GM12878 (cell line): ENCODE data around the gene IKBKG.
"Not testable (repeated sequence)": the region's sequence is repeated elsewhere in the genome, so short reads cannot be mapped to it uniquely, and the experiment has no call there.

ENCODE experiments used
- CTCF ChIP-seq, 3 experiments: IDR thresholded peaks in 2 of 3; conservative IDR thresholded peaks in 1 of 3; 2 replicates each; pipeline ENCODE4 v1.5.1; 2011; ENCODE audit warnings: low read depth in 3 of 3, low read length in 3 of 3, mild to moderate bottlenecking in 3 of 3, control low read depth in 2 of 3, moderate library complexity in 2 of 3, inconsistent platforms in 1 of 3, mixed read lengths in 1 of 3; ENCODE audit not compliant: control insufficient read depth in 2 of 3, insufficient read depth in 1 of 3; ENCODE audit errors: extremely low read depth in 1 of 3
- DPF2 ChIP-seq: fragments of 450-650 bp; IDR thresholded peaks from 2 replicates; pipeline ENCODE4 v1.6.1; 2017; ENCODE audit warnings: mild to moderate bottlenecking
- GABPA ChIP-seq: IDR thresholded peaks from 2 replicates; pipeline ENCODE4 v1.6.1; 2014; ENCODE audit warnings: antibody characterized with exemption, low read depth, mild to moderate bottlenecking, inconsistent platforms
- HDAC2 ChIP-seq: fragments of 200-600 bp; sonication (generic); IDR thresholded peaks from 2 replicates; pipeline ENCODE4 v1.6.1; 2017
- POLR2A ChIP-seq: IDR thresholded peaks from 2 replicates; pipeline ENCODE4 v1.6.1; 2011; ENCODE audit warnings: low read depth, mild to moderate bottlenecking, low read length
- POLR2AphosphoS5 ChIP-seq: IDR thresholded peaks from 2 replicates; pipeline ENCODE4 v1.6.1; 2011; ENCODE audit warnings: mild to moderate bottlenecking, low read length, inconsistent platforms
- ZNF217 ChIP-seq: fragments of 450-650 bp; IDR thresholded peaks from 2 replicates; pipeline ENCODE4 v1.6.1; 2017; ENCODE audit warnings: antibody characterized with exemption, mild to moderate bottlenecking
- TF ChIP-seq, protein P1 (sequence below): fragments of 450-650 bp; IDR thresholded peaks from 2 replicates; pipeline ENCODE4 v1.6.1; 2016; ENCODE audit warnings: mild to moderate bottlenecking, moderate library complexity, borderline replicate concordance

DNA sequence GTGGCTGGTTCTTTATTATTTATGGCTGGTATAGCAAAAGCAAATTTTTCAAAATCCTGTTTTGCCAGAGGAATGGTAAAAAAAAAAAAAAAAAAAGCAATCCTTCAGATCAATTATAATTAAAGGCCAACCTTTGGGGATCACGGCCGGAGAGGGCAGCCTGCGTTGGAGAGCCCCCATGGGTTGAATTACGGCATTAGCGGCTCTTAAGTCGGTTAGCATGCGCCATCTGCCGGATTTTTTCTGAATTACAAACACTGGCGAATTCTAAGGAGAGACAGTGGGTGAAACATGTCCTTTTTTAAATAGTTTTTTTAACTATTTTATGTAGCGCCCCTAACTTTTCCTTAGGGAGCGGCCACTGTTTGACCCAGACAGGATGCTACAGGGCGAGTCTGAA, 66.2 kb downstream of the IKBKG start:
- TF ChIP-seq POLR2AphosphoS5; DPF2; POLR2A; GABPA; ZNF217; CTCF (IDR thresholded peaks at IDR 0.05 in 2 of 3, conservative IDR thresholded peaks at IDR 0.05 in 1 of 3; ENCODE audit: control insufficient read depth in 2 of 3, extremely low read depth in 1 of 3, insufficient read depth in 1 of 3, low read depth in 3 of 3, low read length in 3 of 3); HDAC2: not testable (repeated sequence)
- TF ChIP-seq, protein P1, sequence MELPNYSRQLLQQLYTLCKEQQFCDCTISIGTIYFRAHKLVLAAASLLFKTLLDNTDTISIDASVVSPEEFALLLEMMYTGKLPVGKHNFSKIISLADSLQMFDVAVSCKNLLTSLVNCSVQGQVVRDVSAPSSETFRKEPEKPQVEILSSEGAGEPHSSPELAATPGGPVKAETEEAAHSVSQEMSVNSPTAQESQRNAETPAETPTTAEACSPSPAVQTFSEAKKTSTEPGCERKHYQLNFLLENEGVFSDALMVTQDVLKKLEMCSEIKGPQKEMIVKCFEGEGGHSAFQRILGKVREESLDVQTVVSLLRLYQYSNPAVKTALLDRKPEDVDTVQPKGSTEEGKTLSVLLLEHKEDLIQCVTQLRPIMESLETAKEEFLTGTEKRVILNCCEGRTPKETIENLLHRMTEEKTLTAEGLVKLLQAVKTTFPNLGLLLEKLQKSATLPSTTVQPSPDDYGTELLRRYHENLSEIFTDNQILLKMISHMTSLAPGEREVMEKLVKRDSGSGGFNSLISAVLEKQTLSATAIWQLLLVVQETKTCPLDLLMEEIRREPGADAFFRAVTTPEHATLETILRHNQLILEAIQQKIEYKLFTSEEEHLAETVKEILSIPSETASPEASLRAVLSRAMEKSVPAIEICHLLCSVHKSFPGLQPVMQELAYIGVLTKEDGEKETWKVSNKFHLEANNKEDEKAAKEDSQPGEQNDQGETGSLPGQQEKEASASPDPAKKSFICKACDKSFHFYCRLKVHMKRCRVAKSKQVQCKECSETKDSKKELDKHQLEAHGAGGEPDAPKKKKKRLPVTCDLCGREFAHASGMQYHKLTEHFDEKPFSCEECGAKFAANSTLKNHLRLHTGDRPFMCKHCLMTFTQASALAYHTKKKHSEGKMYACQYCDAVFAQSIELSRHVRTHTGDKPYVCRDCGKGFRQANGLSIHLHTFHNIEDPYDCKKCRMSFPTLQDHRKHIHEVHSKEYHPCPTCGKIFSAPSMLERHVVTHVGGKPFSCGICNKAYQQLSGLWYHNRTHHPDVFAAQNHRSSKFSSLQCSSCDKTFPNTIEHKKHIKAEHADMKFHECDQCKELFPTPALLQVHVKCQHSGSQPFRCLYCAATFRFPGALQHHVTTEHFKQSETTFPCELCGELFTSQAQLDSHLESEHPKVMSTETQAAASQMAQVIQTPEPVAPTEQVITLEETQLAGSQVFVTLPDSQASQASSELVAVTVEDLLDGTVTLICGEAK, result not testable (repeated sequence)
